ENCODE data around the gene SMTN.
"Not testable (repeated sequence)": the region's sequence is repeated elsewhere in the genome, so short reads cannot be mapped to it uniquely, and the experiment has no call there.

The SMTN gene

GRCh38 chr22:31080848-31081649 is at the start of gene SMTN:
SMTN (plus strand) TSS chr22:31081318; CDS start chr22:31083259, 1,941 bp downstream.
- peak; percentile 88 for DNase-seq (ENCODE audit: low read depth)

- no peak for DNase-seq (ENCODE audit: low read depth)
Observed at GRCh38 chr22:31036671-31037550, 44.2 kb upstream of the SMTN start.

GRCh38 chr22:31038686-31039085 is 42.4 kb upstream of the SMTN start:
- no peak for DNase-seq (ENCODE audit: low read depth)

GRCh38 chr22:31039393-31039792 is 41.7 kb upstream of the SMTN start:
- DNase-seq (ENCODE audit: low read depth), result no peak

- DNase-seq (ENCODE audit: low read depth), result no peak
Observed at GRCh38 chr22:31040542-31041398, 40.3 kb upstream of the SMTN start.

- DNase-seq (ENCODE audit: low read depth), result no peak
Observed at GRCh38 chr22:31044262-31044861, 36.8 kb upstream of the SMTN start.

GRCh38 chr22:31045900-31046538 is 35.1 kb upstream of the SMTN start:
- no peak for DNase-seq (ENCODE audit: low read depth)

GRCh38 chr22:31046539-31047226 is 34.4 kb upstream of the SMTN start:
- DNase-seq (ENCODE audit: low read depth), result no peak

GRCh38 chr22:31048570-31048969 is 32.5 kb upstream of the SMTN start:
- DNase-seq (ENCODE audit: low read depth), result no peak

- DNase-seq (ENCODE audit: low read depth), result no peak
Observed at GRCh38 chr22:31049815-31050420, 31.2 kb upstream of the SMTN start.

GRCh38 chr22:31055117-31055634 is 25.9 kb upstream of the SMTN start:
- no peak for DNase-seq (ENCODE audit: low read depth)

- DNase-seq (ENCODE audit: low read depth), result no peak
Observed at GRCh38 chr22:31055635-31056159, 25.4 kb upstream of the SMTN start.

GRCh38 chr22:31056986-31057599 is 24.0 kb upstream of the SMTN start:
- no peak for DNase-seq (ENCODE audit: low read depth)

- DNase-seq (ENCODE audit: low read depth), result not testable (repeated sequence)
Observed at GRCh38 chr22:31059663-31060062, 21.5 kb upstream of the SMTN start.

GRCh38 chr22:31062566-31063230 is 18.4 kb upstream of the SMTN start:
- DNase-seq (ENCODE audit: low read depth), result no peak

- no peak for DNase-seq (ENCODE audit: low read depth)
Observed at GRCh38 chr22:31064369-31064768, 16.7 kb upstream of the SMTN start.

- DNase-seq (ENCODE audit: low read depth), result no peak
Observed at GRCh38 chr22:31068970-31069369, 12.1 kb upstream of the SMTN start.

GRCh38 chr22:31069691-31070314 is 11.3 kb upstream of the SMTN start:
- not testable (repeated sequence) for DNase-seq (ENCODE audit: low read depth)
